ENCODE measurements around the gene HLF. TPM values are rescaled to one million over a fixed set of nuclear protein-coding genes. Genes with fewer than 3 reads are reported as not detected.

HLF gene
- total RNA-seq, 4 donors from 2014 or later = 19.8 to 46.7 (median 29.9) TPM

DNA sequence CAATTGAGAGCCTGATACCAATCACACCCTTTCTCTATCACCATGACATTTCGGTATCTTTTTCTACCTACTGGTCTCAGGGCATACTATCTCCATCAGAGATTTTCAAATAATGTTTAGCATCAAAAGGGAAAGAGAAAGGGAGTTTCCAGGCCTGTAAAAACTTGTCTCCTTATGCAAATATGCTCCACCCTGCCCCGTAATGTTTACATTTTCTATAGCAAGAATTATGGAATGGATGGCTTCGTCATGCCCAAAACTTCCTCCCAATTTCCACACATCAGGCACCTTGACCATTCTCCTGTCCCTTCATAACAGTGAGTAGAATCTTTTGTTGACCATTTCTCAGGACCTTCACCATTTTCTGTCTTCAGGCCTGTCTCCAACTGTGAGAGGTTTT is 30.9 kb upstream of the HLF start:
- intact Hi-C loops (cut with DNase I; ENCODE audit: low total_unique reads) = no loop called here
- 56 to 68% methylated on average over 3 of the region's 3 CpGs for WGBS, 2 donors
- no peak for DNase-seq (ENCODE audit: low spot score in 2 of 2)
- TF ChIP-seq POLR2A (IDR thresholded peaks at IDR 0.05) = no peak
- TF ChIP-seq CTCF (IDR thresholded peaks at IDR 0.05) = no peak
- no peak overlapping the region for H3K4me3 ChIP-seq (ENCODE audit: low read depth, poor library complexity, severe bottlenecking)

DNA sequence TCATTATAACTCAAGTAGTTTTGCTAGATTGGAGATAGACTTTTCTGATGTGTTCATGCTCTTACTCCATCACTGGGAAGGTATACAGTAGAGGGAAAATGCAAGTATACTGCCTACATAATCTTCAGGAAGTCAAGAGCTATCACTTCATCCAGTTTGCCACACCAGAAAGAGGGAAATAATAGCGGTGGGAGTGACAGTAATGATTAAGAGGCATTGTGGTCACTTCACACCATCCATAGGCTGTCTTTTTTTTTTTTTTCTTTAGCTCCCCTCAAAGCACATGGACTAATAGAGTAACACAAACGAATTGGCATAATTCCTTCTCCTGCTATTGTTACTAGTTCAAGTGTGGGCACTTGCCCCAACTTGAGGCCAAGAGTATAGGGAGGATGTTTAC is 28.4 kb upstream of the HLF start:
- DNase-seq (ENCODE audit: low spot score in 2 of 2) = no peak
- 43 to 48% methylated on average over 2 of the region's 2 CpGs for WGBS, 2 donors
- no peak overlapping the region for H3K4me3 ChIP-seq (ENCODE audit: low read depth, poor library complexity, severe bottlenecking)
- TF ChIP-seq CTCF (IDR thresholded peaks at IDR 0.05) (no peak), POLR2A (IDR thresholded peaks at IDR 0.05) (no peak)
- intact Hi-C loops (cut with DNase I; ENCODE audit: low total_unique reads) = no loop called here

GRCh38 chr17:55237268-55237667 is 27.5 kb upstream of the HLF start:
- DNase-seq (ENCODE audit: low spot score in 2 of 2) = no peak
- H3K4me3 ChIP-seq (ENCODE audit: low read depth, poor library complexity, severe bottlenecking) = no peak overlapping the region
- intact Hi-C loops (cut with DNase I; ENCODE audit: low total_unique reads) = no loop called here
- TF ChIP-seq CTCF (IDR thresholded peaks at IDR 0.05) = no peak
- no peak for TF ChIP-seq POLR2A (IDR thresholded peaks at IDR 0.05)
- WGBS, 2 donors = 14 to 16% methylated on average over 6 of the region's 6 CpGs

- peak overlapping the region; percentile 9 for H3K4me3 ChIP-seq (ENCODE audit: low read depth, poor library complexity, severe bottlenecking)
- TF ChIP-seq CTCF (IDR thresholded peaks at IDR 0.05) (no peak), POLR2A (IDR thresholded peaks at IDR 0.05) (no peak)
- WGBS, 2 donors = 4 to 9% methylated on average over 6 of the region's 6 CpGs
- no peak for DNase-seq (ENCODE audit: low spot score in 2 of 2)
- intact Hi-C loops (cut with DNase I; ENCODE audit: low total_unique reads) = no loop called here
Measured at GRCh38 chr17:55237841-55238178, 26.9 kb upstream of the HLF start.

GRCh38 chr17:55238179-55238930 is 26.4 kb upstream of the HLF start:
- peak; percentile 93 to 99 for DNase-seq (ENCODE audit: low spot score in 2 of 2)
- WGBS, 2 donors = 0 to 1% methylated on average over 26 to 56 of the region's 68 CpGs
- no peak for TF ChIP-seq POLR2A (IDR thresholded peaks at IDR 0.05)
- TF ChIP-seq CTCF (IDR thresholded peaks at IDR 0.05) = no peak
- intact Hi-C loops (cut with DNase I; ENCODE audit: low total_unique reads) = no loop called here
- H3K4me3 ChIP-seq (ENCODE audit: low read depth, poor library complexity, severe bottlenecking) = peak overlapping the region; percentile 9

- intact Hi-C loops (cut with DNase I; ENCODE audit: low total_unique reads) = no loop called here
- no peak overlapping the region for H3K4me3 ChIP-seq (ENCODE audit: low read depth, poor library complexity, severe bottlenecking)
- DNase-seq (ENCODE audit: low spot score in 2 of 2) = no peak
- 2 to 4% methylated on average over 4 of the region's 4 CpGs for WGBS, 2 donors
- TF ChIP-seq CTCF (IDR thresholded peaks at IDR 0.05) (no peak), POLR2A (IDR thresholded peaks at IDR 0.05) (no peak)
Measured at GRCh38 chr17:55238931-55239297, 25.8 kb upstream of the HLF start.

Data from lower leg skin (tissue), 4 donors.